GM21381 (cell line): Measurements from ENCODE around the gene FRMPD2.
"Not testable (repeated sequence)": the region's sequence is repeated elsewhere in the genome, so short reads cannot be mapped to it uniquely, and the experiment has no call there.

Experiments
- ATAC-seq: cut with Tn5 transposase; IDR thresholded peaks from one replicate; pipeline ENCODE4 v1.9.1; 2021; ENCODE audit warnings: mild to moderate bottlenecking, moderate library complexity; ENCODE audit not compliant: unreplicated experiment

FRMPD2 gene

GRCh38 chr10:48209241-48209640, 65.3 kb downstream of the FRMPD2 start:
- ATAC-seq: no peak

DNA sequence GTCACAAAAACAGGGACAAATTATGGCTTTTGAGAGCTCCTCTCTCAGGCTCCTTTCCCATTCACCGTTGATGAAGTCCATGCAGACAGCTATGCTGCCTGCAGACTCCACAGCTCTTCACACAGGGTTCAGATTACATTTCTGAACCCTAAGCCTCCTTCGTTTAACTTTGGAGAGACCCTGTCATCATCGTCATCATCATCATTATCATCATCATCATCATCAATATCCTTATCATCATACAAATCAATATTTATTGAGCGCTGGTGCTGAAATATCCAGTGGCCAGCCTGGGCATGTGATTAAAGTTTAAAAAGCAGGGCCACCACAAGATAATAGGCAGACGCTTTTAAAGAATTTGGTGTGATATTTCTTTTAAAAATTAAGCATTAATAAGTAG, 66.6 kb downstream of the FRMPD2 start:
- ATAC-seq: no peak

DNA sequence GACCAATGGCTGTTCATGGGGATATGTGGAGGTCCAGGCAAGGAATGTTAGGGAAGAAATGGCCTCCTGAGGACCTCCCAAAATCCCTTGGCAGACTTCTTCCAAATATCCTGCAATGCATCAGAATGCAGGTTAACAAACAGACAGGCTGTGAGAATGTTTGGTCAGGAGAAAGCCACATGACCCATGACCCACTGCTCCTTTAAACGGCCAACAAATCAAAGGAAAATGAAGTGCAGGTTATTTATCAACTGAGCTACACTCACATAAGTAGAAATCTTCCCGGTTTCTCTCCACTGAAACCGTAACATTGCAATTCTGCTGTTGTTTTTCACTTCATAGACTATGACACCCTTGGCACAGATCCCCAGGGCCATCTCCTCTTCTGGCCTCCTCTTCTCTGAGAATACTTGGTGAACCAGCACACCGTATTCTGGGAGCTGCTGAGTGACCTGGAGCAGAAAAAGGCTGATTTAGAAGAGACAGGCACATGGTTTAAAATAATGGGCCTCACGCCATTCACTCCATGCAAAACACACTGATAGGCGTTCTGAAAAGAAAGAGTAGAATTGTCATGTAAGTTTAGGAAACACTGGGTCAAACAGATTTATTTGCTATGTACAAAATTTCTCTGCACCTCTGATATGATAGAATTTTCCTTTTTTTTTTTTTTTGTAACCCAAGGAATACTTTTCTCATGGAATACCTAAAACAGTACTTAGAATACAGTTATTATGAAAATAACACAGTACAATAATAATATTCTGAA, 67.8 kb downstream of the FRMPD2 start:
- ATAC-seq: no peak

DNA sequence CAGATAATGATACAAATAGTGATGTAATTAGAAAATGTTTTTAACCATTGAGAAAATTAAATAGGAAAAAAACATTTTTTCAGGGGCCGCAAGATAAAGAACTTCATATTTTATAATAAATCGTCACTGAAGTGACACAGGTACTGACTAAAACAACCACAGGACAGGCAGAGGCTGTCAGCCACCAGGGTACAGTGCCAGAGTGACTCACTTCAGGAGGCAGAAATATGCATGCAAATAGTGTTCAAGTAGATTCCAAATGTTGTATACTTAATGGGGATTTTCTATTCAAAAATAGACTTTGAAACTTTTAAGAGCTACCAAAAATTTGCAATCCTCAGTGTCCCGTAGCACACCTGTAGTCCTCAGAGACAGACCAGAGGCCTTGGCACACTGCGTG, 68.6 kb downstream of the FRMPD2 start:
- ATAC-seq: no peak

- no peak for ATAC-seq
These were observed 74.7 kb downstream of the FRMPD2 start for GRCh38 chr10:48199580-48200377.

DNA sequence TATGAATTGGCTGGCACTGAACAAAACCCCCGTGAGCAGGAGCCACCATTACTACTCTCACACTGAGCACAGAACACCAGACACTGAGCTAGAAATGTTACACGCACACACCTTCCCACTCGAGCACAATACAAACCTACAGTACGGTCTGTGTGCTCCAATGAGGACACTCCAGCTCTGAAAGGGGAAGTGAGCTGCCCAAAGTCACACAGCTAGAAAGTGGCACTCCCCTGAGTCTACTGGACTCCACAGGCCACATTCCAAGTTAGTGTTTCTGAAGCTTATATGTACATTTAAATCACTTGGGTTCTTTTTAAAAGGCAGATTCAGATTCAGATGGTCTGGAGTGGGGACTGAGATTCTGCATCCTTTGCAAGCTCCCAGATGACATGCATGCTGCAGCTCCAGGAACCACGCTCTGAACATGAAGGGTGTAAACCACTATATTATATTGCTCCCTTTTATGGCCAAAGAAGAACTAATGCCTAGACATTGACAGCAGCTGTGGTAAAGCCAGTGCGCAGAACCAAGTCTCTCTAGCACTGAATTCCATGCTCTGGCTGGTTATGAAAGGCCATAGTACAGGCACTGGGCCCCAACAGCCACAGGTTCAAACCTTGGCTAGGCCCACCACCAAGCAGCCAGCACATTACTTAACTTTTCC, 77.1 kb downstream of the FRMPD2 start:
- ATAC-seq: no peak

- ATAC-seq: no peak
These were observed 78.7 kb downstream of the FRMPD2 start for GRCh38 chr10:48195803-48196202.

- no peak for ATAC-seq
These were observed 79.7 kb downstream of the FRMPD2 start for GRCh38 chr10:48194830-48195229.

DNA sequence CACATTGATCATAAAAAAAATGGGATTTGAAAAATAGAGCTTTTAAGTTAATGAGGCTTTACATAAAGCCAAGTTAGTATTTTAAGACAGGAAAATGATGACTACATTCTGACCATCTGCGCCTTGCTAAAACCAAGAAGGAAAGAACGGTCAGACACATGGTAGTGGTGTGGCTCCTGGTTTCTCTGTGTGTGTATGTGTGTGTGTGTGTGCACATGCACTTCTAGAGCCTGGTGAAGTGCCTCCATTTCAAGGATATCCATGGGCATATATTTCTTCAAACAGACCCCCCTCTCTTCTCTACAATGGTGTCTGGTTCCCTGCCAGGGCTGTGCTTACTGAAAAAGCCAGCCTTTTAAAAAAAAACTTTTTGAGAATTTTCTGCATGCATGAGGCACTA, 80.9 kb downstream of the FRMPD2 start:
- no peak for ATAC-seq

DNA sequence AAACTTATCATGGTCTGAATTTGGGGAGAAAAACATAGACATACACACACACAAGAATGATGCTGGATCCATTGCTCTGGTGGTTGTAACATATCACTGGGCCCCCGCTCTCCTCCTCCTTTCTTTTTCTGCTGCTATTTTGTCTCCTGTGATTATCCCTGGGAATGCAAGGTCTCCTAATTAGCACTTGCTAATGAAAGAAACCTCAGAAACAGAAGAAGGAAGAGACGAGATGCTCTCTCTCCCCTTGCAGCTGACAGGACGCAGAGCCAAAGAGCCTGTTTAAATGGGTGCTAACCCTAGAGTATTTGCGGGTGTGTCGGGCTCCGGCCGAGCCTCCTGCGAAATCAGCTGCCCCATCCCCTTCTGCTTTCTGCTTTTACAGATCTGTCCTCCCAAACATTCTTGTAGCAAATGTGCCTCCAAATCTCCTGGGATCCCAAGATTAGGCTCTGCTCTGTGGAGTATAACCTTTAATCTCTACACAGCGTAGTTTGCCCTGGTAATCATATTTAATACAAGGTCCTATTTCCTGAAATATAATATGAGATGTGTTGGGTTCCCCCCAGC, 81.5 kb downstream of the FRMPD2 start:
- no peak for ATAC-seq

DNA sequence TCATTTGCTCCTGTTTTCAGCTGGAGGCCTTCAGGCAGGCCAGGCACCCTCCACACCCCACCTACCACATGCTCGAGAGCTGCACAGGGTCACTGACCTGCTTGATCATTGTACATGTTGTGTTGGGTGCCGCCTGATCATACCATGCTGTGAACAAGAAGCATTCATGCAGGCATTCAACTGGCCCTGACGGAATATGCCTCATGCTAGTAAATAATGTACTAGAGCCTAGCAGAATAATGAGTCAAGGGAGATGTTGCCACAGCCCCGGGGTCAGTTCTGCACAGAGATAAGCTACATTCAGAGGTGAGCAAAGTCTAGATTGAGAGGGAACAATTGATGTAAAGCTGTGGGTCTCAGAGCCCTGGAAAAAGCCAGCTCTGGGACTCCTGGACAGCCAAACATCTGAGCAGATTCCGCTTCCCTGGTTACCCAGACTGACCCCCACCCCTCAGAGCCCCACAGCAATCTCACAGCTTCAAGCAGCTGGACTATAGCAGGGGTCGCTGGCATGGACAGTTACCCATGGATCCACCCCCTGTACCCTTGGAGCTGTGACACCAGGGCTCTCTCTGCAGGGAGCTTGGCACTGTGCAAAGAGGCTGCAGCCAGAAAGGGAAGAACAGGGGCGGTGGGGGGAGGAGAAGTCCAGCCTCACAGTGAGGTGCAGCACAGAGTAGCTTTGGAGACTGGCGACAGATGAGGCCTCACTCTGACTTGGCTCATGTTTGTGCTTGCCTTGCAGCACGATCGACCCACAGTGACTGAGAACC, 86.6 kb downstream of the FRMPD2 start:
- ATAC-seq: no peak

DNA sequence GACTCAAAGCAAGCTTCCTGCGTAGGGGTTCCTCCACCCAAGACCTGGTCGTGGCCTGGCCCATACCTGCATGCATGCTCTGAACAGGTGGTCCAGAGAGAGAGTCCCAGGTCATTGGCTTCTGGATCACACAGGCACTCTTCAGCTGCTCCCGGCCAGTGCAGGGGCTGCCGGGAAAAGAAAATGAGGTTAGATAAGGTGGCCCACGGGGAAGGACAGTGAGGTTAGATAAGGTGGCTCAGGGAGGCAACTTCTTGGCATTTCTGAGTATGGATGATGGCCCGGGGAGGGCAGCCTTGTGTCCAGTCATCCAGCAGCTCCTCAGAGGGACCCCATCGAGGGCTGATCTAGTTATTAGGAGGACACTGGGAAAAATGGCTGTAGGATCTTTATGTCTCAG, 87.4 kb downstream of the FRMPD2 start:
- ATAC-seq: no peak

GRCh38 chr10:48186264-48186804, 88.2 kb downstream of the FRMPD2 start:
- not testable (repeated sequence) for ATAC-seq

GRCh38 chr10:48184224-48184623, 90.3 kb downstream of the FRMPD2 start:
- no peak for ATAC-seq

- ATAC-seq: not testable (repeated sequence)
These were observed 101.8 kb downstream of the FRMPD2 start for GRCh38 chr10:48172715-48173114.

GRCh38 chr10:48160670-48161069, 113.8 kb downstream of the FRMPD2 start:
- ATAC-seq: not testable (repeated sequence)

DNA sequence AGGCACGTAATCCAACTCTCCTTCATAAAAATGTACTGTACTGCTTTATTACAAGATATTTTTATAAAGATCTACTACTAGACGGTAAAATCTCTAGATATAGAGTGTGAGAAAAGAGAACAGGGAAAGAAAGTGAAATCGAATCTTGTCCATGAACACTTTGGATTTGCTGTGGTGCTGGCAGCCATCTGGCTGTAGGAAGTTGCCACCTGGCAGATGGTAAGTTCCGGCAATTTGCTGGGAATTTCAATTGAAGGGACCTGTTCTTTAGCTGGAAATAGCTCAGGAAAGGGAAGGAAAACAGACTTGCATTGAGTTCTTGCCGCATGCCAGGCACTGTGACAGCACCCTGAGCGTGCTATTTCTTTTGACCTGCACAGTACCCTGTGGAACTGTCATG, 114.3 kb downstream of the FRMPD2 start:
- not testable (repeated sequence) for ATAC-seq

- ATAC-seq: not testable (repeated sequence)
These were observed 120.0 kb downstream of the FRMPD2 start for GRCh38 chr10:48154211-48155140.

- ATAC-seq: not testable (repeated sequence)
These were observed 126.9 kb downstream of the FRMPD2 start for GRCh38 chr10:48147643-48148042.
